ENCODE data around the gene ZBTB49. TPM values are rescaled to one million over a fixed set of nuclear protein-coding genes. Genes with fewer than 3 reads are reported as not detected.

Gene ZBTB49
- total and polyA plus RNA-seq, 2 of the 4 experiments (the other 2 are of a cell fraction), result 3.2 to 4.8 TPM

DNA sequence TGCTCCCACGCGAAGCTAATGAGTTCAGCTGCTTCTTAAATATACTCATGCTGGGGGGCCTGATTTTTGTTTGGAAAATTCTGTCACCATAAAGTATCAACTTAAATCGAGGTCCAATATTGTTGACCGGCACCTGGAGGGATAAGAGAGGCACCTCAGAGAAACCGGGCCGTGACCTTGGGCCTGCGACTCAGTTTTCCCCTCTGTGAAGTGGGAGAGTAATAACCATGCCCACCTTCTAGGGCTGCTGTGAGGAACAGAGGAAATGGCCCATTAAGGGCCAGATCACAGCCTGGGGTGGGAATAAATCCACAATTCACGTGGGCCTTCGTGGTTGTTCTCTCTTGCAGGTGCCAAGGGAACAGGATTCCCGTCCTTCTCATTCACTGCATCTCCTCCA is 39.4 kb downstream of the ZBTB49 start:
- Histone ChIP-seq H4K5ac (ENCODE audit: low read depth, low read length) (no peak overlapping the region), H3K9me3 (ENCODE audit: control insufficient read depth, insufficient read depth, low read length) (no peaks in the 10 kb centered on the region), H3K4me3 (ENCODE audit: insufficient read depth, low read depth, low read length) (no peak overlapping the region), H4K8ac (ENCODE audit: low read depth in 2 of 2, low read length in 2 of 2) (no peak overlapping the region), H2BK20ac (ENCODE audit: low read depth, low read length) (no peak overlapping the region), H3K23ac (ENCODE audit: low read depth, low read length) (no peak overlapping the region), H3K4ac (ENCODE audit: low read depth, low read length) (no peak overlapping the region), H3K36me3 (ENCODE audit: control insufficient read depth, insufficient read depth, low read length) (no peaks in the 10 kb centered on the region), H3K18ac (ENCODE audit: low read depth, low read length) (no peak overlapping the region), H4K20me1 (ENCODE audit: insufficient read depth, low read length) (no peaks in the 10 kb centered on the region; the same call in 1 of the 2 replicates), H2AK5ac (ENCODE audit: low read depth, low read length) (no peak overlapping the region), H3K9me1 (ENCODE audit: insufficient read depth, low read length) (0 out of 2 replicates have a peak, but pooled peaks cover 6% of the 10 kb centered on the region), H3K56ac (ENCODE audit: extremely low read depth, insufficient read depth, low read length) (no peak overlapping the region), H2AK9ac (replicated peaks; ENCODE audit: low read depth, low read length, poor library complexity) (peak overlapping the region; percentile 50), H2BK5ac (ENCODE audit: low read depth, low read length, poor library complexity, severe bottlenecking) (no peak overlapping the region), H3K9ac (ENCODE audit: low read depth, low read length) (no peak overlapping the region), H2BK120ac (ENCODE audit: low read depth, low read length) (no peak overlapping the region), H3K4me1 (ENCODE audit: control insufficient read depth, insufficient read depth, low read length) (no peaks in the 10 kb centered on the region), H2AFZ (replicated peaks; ENCODE audit: low read length, poor library complexity) (no peak overlapping the region), H3K27me3 (ENCODE audit: control insufficient read depth, insufficient read depth, low read length) (no peaks in the 10 kb centered on the region; the same call in 1 of the 2 replicates), H3K79me1 (ENCODE audit: low read depth in 1 of 2, low read length in 2 of 2) (no peaks in the 10 kb centered on the region), H3K4me2 (ENCODE audit: low read depth, low read length) (no peak overlapping the region), H4K91ac (ENCODE audit: insufficient read depth, low read depth, low read length) (no peak overlapping the region), H3K27ac (ENCODE audit: insufficient read depth, low read length) (no peak overlapping the region), H3K14ac (replicated peaks; ENCODE audit: low read depth, low read length) (no peak overlapping the region), H2BK15ac (ENCODE audit: low read depth, low read length) (no peak overlapping the region)
- intact Hi-C loops (cut with micrococcal nuclease), result no loop called here
- CTCF ChIA-PET, result interaction anchor here (0.6 kb wide), 1 partner anchor 933 kb away, joined by 3 read pairs; no protein-coding TSS in a partner anchor
- 83% methylated on average over 2 of the region's 10 CpGs; no CpG with 5 or more reads in 1 of the 2 experiments for WGBS, 2 experiments (ENCODE audit: extremely low coverage in 2 of 2, insufficient read length in 1 of 2)
- ATAC-seq (ENCODE audit: low read depth) (no peak), DNase-seq (no peak)
- BruUV-seq (replicated peaks), result no TSS peak
- dilution Hi-C loops (cut with HindIII; ENCODE audit: low sequenced_read_pairs, unreplicated experiment), result no loop called here
- no peak for TF ChIP-seq MAFK (IDR thresholded peaks at IDR 0.05; ENCODE audit: low read depth, low read length)
- no peak for TF ChIP-seq CHD1 (IDR thresholded peaks at IDR 0.05; ENCODE audit: low read depth, low read length)
- TF ChIP-seq POLR2A (IDR thresholded peaks at IDR 0.05; ENCODE audit: low read depth, low read length), result no peak
- TF ChIP-seq RAD21 (IDR thresholded peaks at IDR 0.05; ENCODE audit: low read length), result no peak
- TF ChIP-seq MXI1 (IDR thresholded peaks at IDR 0.05; ENCODE audit: borderline replicate concordance, low read depth, low read length), result no peak
- TF ChIP-seq BHLHE40 (IDR thresholded peaks at IDR 0.05; ENCODE audit: low read depth, low read length), result no peak
- TF ChIP-seq, protein P1, sequence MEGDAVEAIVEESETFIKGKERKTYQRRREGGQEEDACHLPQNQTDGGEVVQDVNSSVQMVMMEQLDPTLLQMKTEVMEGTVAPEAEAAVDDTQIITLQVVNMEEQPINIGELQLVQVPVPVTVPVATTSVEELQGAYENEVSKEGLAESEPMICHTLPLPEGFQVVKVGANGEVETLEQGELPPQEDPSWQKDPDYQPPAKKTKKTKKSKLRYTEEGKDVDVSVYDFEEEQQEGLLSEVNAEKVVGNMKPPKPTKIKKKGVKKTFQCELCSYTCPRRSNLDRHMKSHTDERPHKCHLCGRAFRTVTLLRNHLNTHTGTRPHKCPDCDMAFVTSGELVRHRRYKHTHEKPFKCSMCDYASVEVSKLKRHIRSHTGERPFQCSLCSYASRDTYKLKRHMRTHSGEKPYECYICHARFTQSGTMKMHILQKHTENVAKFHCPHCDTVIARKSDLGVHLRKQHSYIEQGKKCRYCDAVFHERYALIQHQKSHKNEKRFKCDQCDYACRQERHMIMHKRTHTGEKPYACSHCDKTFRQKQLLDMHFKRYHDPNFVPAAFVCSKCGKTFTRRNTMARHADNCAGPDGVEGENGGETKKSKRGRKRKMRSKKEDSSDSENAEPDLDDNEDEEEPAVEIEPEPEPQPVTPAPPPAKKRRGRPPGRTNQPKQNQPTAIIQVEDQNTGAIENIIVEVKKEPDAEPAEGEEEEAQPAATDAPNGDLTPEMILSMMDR (conservative IDR thresholded peaks at IDR 0.05; ENCODE audit: low read depth, low read length), result no peak
- no peak for TF ChIP-seq FOS (IDR thresholded peaks at IDR 0.05; ENCODE audit: low read depth, low read length)
- TF ChIP-seq MAZ (IDR thresholded peaks at IDR 0.05; ENCODE audit: borderline replicate concordance, low read depth, low read length), result no peak
- TF ChIP-seq, protein P2, sequence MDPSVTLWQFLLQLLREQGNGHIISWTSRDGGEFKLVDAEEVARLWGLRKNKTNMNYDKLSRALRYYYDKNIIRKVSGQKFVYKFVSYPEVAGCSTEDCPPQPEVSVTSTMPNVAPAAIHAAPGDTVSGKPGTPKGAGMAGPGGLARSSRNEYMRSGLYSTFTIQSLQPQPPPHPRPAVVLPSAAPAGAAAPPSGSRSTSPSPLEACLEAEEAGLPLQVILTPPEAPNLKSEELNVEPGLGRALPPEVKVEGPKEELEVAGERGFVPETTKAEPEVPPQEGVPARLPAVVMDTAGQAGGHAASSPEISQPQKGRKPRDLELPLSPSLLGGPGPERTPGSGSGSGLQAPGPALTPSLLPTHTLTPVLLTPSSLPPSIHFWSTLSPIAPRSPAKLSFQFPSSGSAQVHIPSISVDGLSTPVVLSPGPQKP (IDR thresholded peaks at IDR 0.05; ENCODE audit: borderline replicate concordance, low read depth, low read length), result no peak
- TF ChIP-seq RFX5 (IDR thresholded peaks at IDR 0.05; ENCODE audit: low read depth, low read length), result no peak
- no peak for TF ChIP-seq CEBPB (IDR thresholded peaks at IDR 0.05; ENCODE audit: low read depth, low read length)
- no peak for TF ChIP-seq SMC3 (IDR thresholded peaks at IDR 0.05; ENCODE audit: low read depth, low read length)
- in situ Hi-C loops (cut with MboI; ENCODE audit: low sequenced_read_pairs), result no loop called here
- POLR2A ChIA-PET (ENCODE audit: unreplicated experiment), result no interaction called here

All from IMR-90 (cell line).